T47D (cell line): ENCODE results near the gene TRMT11.

Experiments
- DNase-seq, 2 experiments: peaks; one replicate each; pipeline versions ENCODE4 v3.0.0 to v3.0.0-alpha.2; 2011 to 2012; ENCODE audit warnings: low read depth in 1 of 2, low spot score in 1 of 2
- JUND ChIP-seq: IDR thresholded peaks from 2 replicates; pipeline ENCODE4 v1.6.1; 2012; ENCODE audit warnings: low read depth
- in situ Hi-C: cut with HindIII; loops from 2 replicates; pipeline ENCODE4 v1.10.0; 2016; ENCODE audit warnings: low sequenced_read_pairs, low pct_unique_long_range_greater_than_20kb

The TRMT11 gene

DNA sequence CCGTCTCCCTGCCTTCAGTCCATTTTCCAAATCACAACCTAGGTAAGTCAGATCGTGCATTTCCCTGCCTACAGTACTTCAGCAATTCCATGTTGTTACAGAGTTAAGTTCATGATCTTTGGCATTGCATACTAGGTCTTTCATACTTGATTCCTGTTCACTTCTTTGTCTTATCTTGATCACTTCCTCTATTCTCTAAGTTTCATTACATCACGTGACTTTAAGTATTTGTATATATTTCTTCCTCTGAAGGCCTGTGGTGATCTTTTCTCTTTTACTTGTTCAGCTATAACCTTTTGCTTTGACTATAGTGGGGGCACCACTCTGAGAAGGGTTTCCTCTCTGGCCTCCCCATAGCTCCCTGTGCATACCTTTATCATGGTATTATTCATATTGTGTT is 100.2 kb downstream of the TRMT11 start:
- in situ Hi-C loops = no loop called here
- no peak for TF ChIP-seq JUND
- DNase-seq = no peak
